Heart left ventricle (tissue), 13 donors: ENCODE measurements around the gene OR10W1.

Experiments
- POLR2A ChIP-seq, 2 donors: fragments of 450-650 bp; IDR thresholded peaks; one replicate each; pipeline ENCODE4 v1.6.1; 2017; ENCODE audit warnings: antibody characterized with exemption in 2 of 2, mild to moderate bottlenecking in 2 of 2, moderate library complexity in 2 of 2
- TF ChIP-seq, protein P1 (sequence below), 12 donors: fragments of 200-600 bp; sonication (generic) in 4 of 12; IDR thresholded peaks; one replicate each; pipeline versions ENCODE4 v1.5.0 to v1.8.0; 2018 to 2022; ENCODE audit warnings: antibody characterized with exemption in 12 of 12, mild to moderate bottlenecking in 5 of 12
- donor health status: ischemic (EF 13 %, LVEDD 7.1; RV severe dilation, severe dysfunction).
- donor health status: DM: no; HTN: yes; CAD: no.
- donor health status: DM: no; HTN: no; CAD: no.
- donor health status: ischemic (EF 25% LVEDD 6.9; RV normal size, moderate dysfunction).
- donor health status: ischemic (EF 25% LVEDD 5.7; RV mildly dilated, moderate dysfunction).
- donor health status: ischemic (EF 35%, LVEDD 5.7; RV mildly dilated, moderate dysfunction).
- donor health status: nonischemic (EF 11% LVEDD 7.7; RV severe dilation, severe dysfunction).
- donor health status: DM: yes; HTN: yes; CAD: no.
- donor health status: PGD.
- donor health status: ischemic (EF 29% LVEDD 5.4; RV normal size, mild dysfunction).
- donor health status: nonischemic (EF 23%, LVEDD 6.1; RV moderate dilation, normal function).

DNA sequence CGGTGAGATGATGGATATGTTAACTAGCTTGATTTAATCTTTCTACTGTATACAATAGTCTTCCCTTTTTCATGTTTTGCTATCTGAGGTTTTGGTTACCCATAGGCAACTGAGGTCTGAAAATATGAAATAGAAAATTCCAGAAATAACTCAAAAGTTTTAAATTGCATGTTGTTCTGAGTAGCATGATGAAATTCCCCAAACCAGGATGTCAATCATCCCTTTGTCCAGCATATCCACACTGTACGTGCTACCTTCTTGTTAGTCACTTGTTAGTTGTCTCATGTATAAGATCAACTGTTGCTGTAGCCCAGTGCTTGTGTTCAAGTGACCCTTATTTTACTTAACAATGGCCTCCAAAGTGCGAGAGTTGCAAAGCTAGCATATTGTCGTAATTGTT, 21.2 kb upstream of the OR10W1 start:
- TF ChIP-seq POLR2A (IDR thresholded peaks at IDR 0.05): no peak
- TF ChIP-seq, protein P1, sequence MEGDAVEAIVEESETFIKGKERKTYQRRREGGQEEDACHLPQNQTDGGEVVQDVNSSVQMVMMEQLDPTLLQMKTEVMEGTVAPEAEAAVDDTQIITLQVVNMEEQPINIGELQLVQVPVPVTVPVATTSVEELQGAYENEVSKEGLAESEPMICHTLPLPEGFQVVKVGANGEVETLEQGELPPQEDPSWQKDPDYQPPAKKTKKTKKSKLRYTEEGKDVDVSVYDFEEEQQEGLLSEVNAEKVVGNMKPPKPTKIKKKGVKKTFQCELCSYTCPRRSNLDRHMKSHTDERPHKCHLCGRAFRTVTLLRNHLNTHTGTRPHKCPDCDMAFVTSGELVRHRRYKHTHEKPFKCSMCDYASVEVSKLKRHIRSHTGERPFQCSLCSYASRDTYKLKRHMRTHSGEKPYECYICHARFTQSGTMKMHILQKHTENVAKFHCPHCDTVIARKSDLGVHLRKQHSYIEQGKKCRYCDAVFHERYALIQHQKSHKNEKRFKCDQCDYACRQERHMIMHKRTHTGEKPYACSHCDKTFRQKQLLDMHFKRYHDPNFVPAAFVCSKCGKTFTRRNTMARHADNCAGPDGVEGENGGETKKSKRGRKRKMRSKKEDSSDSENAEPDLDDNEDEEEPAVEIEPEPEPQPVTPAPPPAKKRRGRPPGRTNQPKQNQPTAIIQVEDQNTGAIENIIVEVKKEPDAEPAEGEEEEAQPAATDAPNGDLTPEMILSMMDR (IDR thresholded peaks at IDR 0.05): no peak
